NCI-H1105 treated with DMSO at 0.1 percent for 48 hours (cell line): ENCODE measurements around the gene AMPD2.
"Not testable (repeated sequence)": the region's sequence is repeated elsewhere in the genome, so short reads cannot be mapped to it uniquely, and the experiment has no call there.

Experiments
- DNase-seq: peaks from one replicate; lab custom pipeline; 2025; lab: John Stamatoyannopoulos, UW

AMPD2 gene

GRCh38 chr1:109652402-109652801 lies 32.8 kb downstream of the AMPD2 start:
- no peak for DNase-seq

GRCh38 chr1:109653306-109653705 lies 33.7 kb downstream of the AMPD2 start:
- DNase-seq: no peak

GRCh38 chr1:109654519-109654918 lies 34.9 kb downstream of the AMPD2 start:
- DNase-seq: no peak

GRCh38 chr1:109655615-109656519 lies 36.2 kb downstream of the AMPD2 start, which contains the start of gene GSTM4:
Gene GSTM4 (plus strand): TSS chr1:109656099. CDS start chr1:109656390, 291 bp downstream.
- DNase-seq: peak; percentile 70

GRCh38 chr1:109657395-109657794 lies 37.8 kb downstream of the AMPD2 start:
- DNase-seq: no peak

GRCh38 chr1:109657970-109658369 lies 38.3 kb downstream of the AMPD2 start:
- DNase-seq: no peak

- no peak for DNase-seq
These were observed 39.0 kb downstream of the AMPD2 start for GRCh38 chr1:109658533-109659042.

GRCh38 chr1:109659145-109659544 lies 39.5 kb downstream of the AMPD2 start:
- no peak for DNase-seq

- DNase-seq: no peak
These were observed 40.5 kb downstream of the AMPD2 start for GRCh38 chr1:109659997-109660690.

- not testable (repeated sequence) for DNase-seq
These were observed 41.0 kb downstream of the AMPD2 start for GRCh38 chr1:109660691-109661026.

GRCh38 chr1:109661391-109661790 lies 41.8 kb downstream of the AMPD2 start:
- DNase-seq: no peak

GRCh38 chr1:109664671-109665070 lies 45.0 kb downstream of the AMPD2 start:
- no peak for DNase-seq

- peak; percentile 54 for DNase-seq
These were observed 48.0 kb downstream of the AMPD2 start, which contains the start of gene GSTM2 for GRCh38 chr1:109667452-109668122. Gene GSTM2 (plus strand): TSS chr1:109668057. CDS start chr1:109668116, 59 bp downstream.

- no peak for DNase-seq
These were observed 48.6 kb downstream of the AMPD2 start for GRCh38 chr1:109668123-109668775.

GRCh38 chr1:109669246-109669948 lies 49.8 kb downstream of the AMPD2 start:
- no peak for DNase-seq

GRCh38 chr1:109669949-109670302 lies 50.3 kb downstream of the AMPD2 start:
- not testable (repeated sequence) for DNase-seq

- DNase-seq: no peak
These were observed 51.4 kb downstream of the AMPD2 start for GRCh38 chr1:109671067-109671466.

GRCh38 chr1:109673861-109674260 lies 54.2 kb downstream of the AMPD2 start:
- not testable (repeated sequence) for DNase-seq

GRCh38 chr1:109676683-109677381 lies 57.2 kb downstream of the AMPD2 start:
- not testable (repeated sequence) for DNase-seq

- no peak for DNase-seq
These were observed 57.8 kb downstream of the AMPD2 start for GRCh38 chr1:109677459-109677858.
